IMR-90 (cell line): ENCODE data around the gene SGCA.

Experiments used
- BHLHE40 ChIP-seq: fragments of 150-350 bp; IDR thresholded peaks from 2 replicates; pipeline ENCODE4 v1.6.1; 2016; ENCODE audit warnings: mild to moderate bottlenecking, low read depth, low read length
- CEBPB ChIP-seq: IDR thresholded peaks from 2 replicates; pipeline ENCODE4 v1.6.1; 2012; ENCODE audit warnings: low read depth, low read length, improper control_type of control experiment
- CHD1 ChIP-seq: IDR thresholded peaks from 2 replicates; pipeline ENCODE4 v1.6.1; 2012; ENCODE audit warnings: low read depth, low read length, improper control_type of control experiment
- CTCF ChIP-seq: conservative IDR thresholded peaks from 2 replicates; pipeline ENCODE4 v1.5.1; 2012; ENCODE audit warnings: mild to moderate bottlenecking, low read depth, low read length, improper control_type of control experiment
- ELK1 ChIP-seq: fragments of 150-350 bp; IDR thresholded peaks from 2 replicates; pipeline ENCODE4 v1.6.1; 2016; ENCODE audit warnings: low read depth, mild to moderate bottlenecking, low read length, moderate library complexity, borderline replicate concordance
- FOS ChIP-seq: fragments of 150-350 bp; IDR thresholded peaks from 2 replicates; pipeline ENCODE4 v1.6.1; 2016; ENCODE audit warnings: low read depth, low read length
- MAFK ChIP-seq: IDR thresholded peaks from 2 replicates; pipeline ENCODE4 v1.6.1; 2012; ENCODE audit warnings: low read depth, low read length, improper control_type of control experiment
- MAZ ChIP-seq: IDR thresholded peaks from 2 replicates; pipeline ENCODE4 v1.6.1; 2012; ENCODE audit warnings: low read depth, mild to moderate bottlenecking, low read length, improper control_type of control experiment, moderate library complexity, borderline replicate concordance
- MXI1 ChIP-seq: IDR thresholded peaks from 2 replicates; pipeline ENCODE4 v1.6.1; 2012; ENCODE audit warnings: low read depth, mild to moderate bottlenecking, low read length, moderate library complexity, borderline replicate concordance
- POLR2A ChIP-seq: IDR thresholded peaks from 2 replicates; pipeline ENCODE4 v1.6.1; 2012; ENCODE audit warnings: mild to moderate bottlenecking, low read depth, low read length
- RAD21 ChIP-seq: IDR thresholded peaks from 2 replicates; pipeline ENCODE4 v1.6.1; 2012; ENCODE audit warnings: low read length, improper control_type of control experiment
- RCOR1 ChIP-seq: IDR thresholded peaks from 2 replicates; pipeline ENCODE4 v1.6.1; 2012; ENCODE audit warnings: mild to moderate bottlenecking, low read length, improper control_type of control experiment; ENCODE audit not compliant: insufficient replicate concordance
- RFX5 ChIP-seq: IDR thresholded peaks from 2 replicates; pipeline ENCODE4 v1.8.0; 2012; ENCODE audit warnings: low read depth, mild to moderate bottlenecking, low read length, moderate library complexity
- USF2 ChIP-seq: fragments of 150-350 bp; IDR thresholded peaks from 2 replicates; pipeline ENCODE4 v1.6.1; 2017; ENCODE audit warnings: mild to moderate bottlenecking, antibody characterized with exemption, low read length, low read depth

GRCh38 chr17:50181591-50182560, 16.1 kb downstream of the SGCA start:
- no peak; the same call in 1 of the 2 replicates for TF ChIP-seq POLR2A
- no peak for TF ChIP-seq CTCF
- TF ChIP-seq ELK1, result no peak
- TF ChIP-seq MAZ, result no peak
- peak; percentile 71; the same call in 1 of the 2 replicates for TF ChIP-seq CEBPB
- TF ChIP-seq BHLHE40, result peak; percentile 48; the same call in 1 of the 2 replicates
- TF ChIP-seq RAD21, result no peak
- no peak for TF ChIP-seq MAFK
- TF ChIP-seq RFX5, result no peak
- TF ChIP-seq RCOR1, result no peak
- no peak for TF ChIP-seq USF2
- no peak for TF ChIP-seq CHD1
- no peak for TF ChIP-seq MXI1
- no peak for TF ChIP-seq FOS
